Activated T-cell treated with anti-CD3 and anti-CD28 coated beads, Interleukin-2, amount 50 U/mL, for 4 hours (primary cell): ENCODE data around the gene TTLL5. TPM values are rescaled to one million over a fixed set of nuclear protein-coding genes. Genes with fewer than 3 reads are reported as not detected.

Experiments used
- ATAC-seq, 2 donors: fragments of 200-7000 bp; cut with Tn5 transposase; one replicate each; pipeline ENCODE4 v1.10.0; 2021
- DNase-seq: peaks from one replicate; pipeline ENCODE4 v3.0.0-alpha.2; 2020
- H3K27me3 Mint-ChIP-seq: one replicate; pipeline ENCODE4 v1.8.0; 2021; ENCODE audit warnings: low read depth, mixed read lengths
- H3K36me3 Mint-ChIP-seq: one replicate; pipeline ENCODE4 v1.8.0; 2022; ENCODE audit warnings: mixed read lengths; ENCODE audit not compliant: insufficient read depth
- H3K4me1 Mint-ChIP-seq: one replicate; pipeline ENCODE4 v1.8.0; 2021; ENCODE audit warnings: low read depth, mixed read lengths
- H3K4me3 Mint-ChIP-seq: one replicate; pipeline ENCODE4 v1.8.0; 2021; ENCODE audit warnings: mild to moderate bottlenecking, moderate library complexity, mixed read lengths
- H3K9me3 Mint-ChIP-seq: one replicate; pipeline ENCODE4 v1.8.0; 2021; ENCODE audit warnings: mixed read lengths
- total RNA-seq, 3 donors: library from RNA; stranded (reverse); gene quantifications; one replicate each; pipeline ENCODE4 v1.2.1, GENCODE V29; 2021

The TTLL5 gene
- total RNA-seq: 10 to 100 TPM; 21.1 to 25.0 (median 21.1) TPM

- peak; percentile 94 for DNase-seq
- H3K9me3 Mint-ChIP-seq: no peaks in the 10 kb centered on the region
- H3K4me3 Mint-ChIP-seq: peak within 1 kb of the TSS; percentile 91
- peak; percentile 96 to 99 for ATAC-seq
- no peaks in the 10 kb centered on the region for H3K27me3 Mint-ChIP-seq
- H3K4me1 Mint-ChIP-seq: peaks cover 17% of the 10 kb centered on the region
- peaks cover 4% of the 10 kb centered on the region for H3K36me3 Mint-ChIP-seq
These were observed at the start of gene TTLL5, which contains the start of gene ERG28 for GRCh38 chr14:75660630-75661498. Gene TTLL5, plus strand, starts transcription at chr14:75661246. Its CDS starts 1,904 bp downstream, at chr14:75663150. Gene ERG28, minus strand, starts transcription at chr14:75660876. Its CDS starts 3,374 bp downstream, at chr14:75657502.

GRCh38 chr14:75612157-75612556 is 48.9 kb upstream of the TTLL5 start:
- no peak for DNase-seq
- Mint-ChIP-seq H3K4me3 (no peak overlapping the region), H3K4me1 (no peaks in the 10 kb centered on the region), H3K36me3 (peaks cover 20% of the 10 kb centered on the region), H3K27me3 (no peaks in the 10 kb centered on the region), H3K9me3 (peaks cover 11% of the 10 kb centered on the region)
- no peak for ATAC-seq

- DNase-seq (no peak), ATAC-seq (no peak)
- Mint-ChIP-seq H3K27me3 (no peaks in the 10 kb centered on the region), H3K36me3 (peaks cover 11% of the 10 kb centered on the region), H3K4me1 (no peaks in the 10 kb centered on the region), H3K4me3 (no peak overlapping the region), H3K9me3 (peaks cover 5% of the 10 kb centered on the region)
These were observed 46.9 kb upstream of the TTLL5 start for GRCh38 chr14:75614179-75614578.

GRCh38 chr14:75615200-75615599 is 45.8 kb upstream of the TTLL5 start:
- DNase-seq (no peak), ATAC-seq (no peak)
- Mint-ChIP-seq H3K4me1 (no peaks in the 10 kb centered on the region), H3K4me3 (no peak overlapping the region), H3K36me3 (peaks cover 11% of the 10 kb centered on the region), H3K9me3 (peaks cover 5% of the 10 kb centered on the region), H3K27me3 (no peaks in the 10 kb centered on the region)

GRCh38 chr14:75619548-75619947 is 41.5 kb upstream of the TTLL5 start:
- no peaks in the 10 kb centered on the region for H3K4me1 Mint-ChIP-seq
- peaks cover 1% of the 10 kb centered on the region for H3K9me3 Mint-ChIP-seq
- DNase-seq (no peak), ATAC-seq (no peak)
- H3K4me3 Mint-ChIP-seq: no peak overlapping the region
- H3K36me3 Mint-ChIP-seq: peaks cover under 1% of the 10 kb centered on the region
- H3K27me3 Mint-ChIP-seq: no peaks in the 10 kb centered on the region

- no peaks in the 10 kb centered on the region for H3K4me1 Mint-ChIP-seq
- peaks cover 4% of the 10 kb centered on the region for H3K36me3 Mint-ChIP-seq
- ATAC-seq (no peak), DNase-seq (no peak)
- H3K9me3 Mint-ChIP-seq: no peaks in the 10 kb centered on the region
- H3K27me3 Mint-ChIP-seq: no peaks in the 10 kb centered on the region
- no peak overlapping the region for H3K4me3 Mint-ChIP-seq
These were observed 36.0 kb upstream of the TTLL5 start for GRCh38 chr14:75625034-75625433.

GRCh38 chr14:75626396-75626795 is 34.6 kb upstream of the TTLL5 start:
- H3K4me3 Mint-ChIP-seq: no peak overlapping the region

GRCh38 chr14:75626863-75627262 is 34.2 kb upstream of the TTLL5 start:
- Mint-ChIP-seq H3K4me1 (no peaks in the 10 kb centered on the region), H3K9me3 (no peaks in the 10 kb centered on the region), H3K4me3 (no peak overlapping the region), H3K27me3 (no peaks in the 10 kb centered on the region), H3K36me3 (peaks cover 4% of the 10 kb centered on the region)
- ATAC-seq (no peak), DNase-seq (no peak)

More at GRCh38 chr14:75626396-75626795, 34.6 kb upstream of the TTLL5 start:
- H3K4me1 Mint-ChIP-seq: no peaks in the 10 kb centered on the region
- ATAC-seq (no peak), DNase-seq (no peak)
- H3K9me3 Mint-ChIP-seq: no peaks in the 10 kb centered on the region
- H3K36me3 Mint-ChIP-seq: peaks cover 4% of the 10 kb centered on the region
- no peaks in the 10 kb centered on the region for H3K27me3 Mint-ChIP-seq

GRCh38 chr14:75627406-75627805 is 33.6 kb upstream of the TTLL5 start:
- DNase-seq (no peak), ATAC-seq (no peak)
- Mint-ChIP-seq H3K27me3 (no peaks in the 10 kb centered on the region), H3K36me3 (peaks cover 4% of the 10 kb centered on the region), H3K4me3 (no peak overlapping the region), H3K9me3 (no peaks in the 10 kb centered on the region), H3K4me1 (no peaks in the 10 kb centered on the region)

GRCh38 chr14:75628816-75629215 is 32.2 kb upstream of the TTLL5 start:
- Mint-ChIP-seq H3K9me3 (no peaks in the 10 kb centered on the region), H3K4me1 (no peaks in the 10 kb centered on the region), H3K4me3 (no peak overlapping the region), H3K36me3 (peaks cover 6% of the 10 kb centered on the region), H3K27me3 (no peaks in the 10 kb centered on the region)
- no peak for DNase-seq
- ATAC-seq: no peak

- Mint-ChIP-seq H3K9me3 (no peaks in the 10 kb centered on the region), H3K4me1 (no peaks in the 10 kb centered on the region), H3K36me3 (peaks cover 7% of the 10 kb centered on the region), H3K4me3 (no peak overlapping the region), H3K27me3 (no peaks in the 10 kb centered on the region)
- ATAC-seq: no peak
- no peak for DNase-seq
These were observed 30.2 kb upstream of the TTLL5 start for GRCh38 chr14:75630695-75631452.

GRCh38 chr14:75631453-75631831 is 29.6 kb upstream of the TTLL5 start:
- ATAC-seq: no peak
- no peak overlapping the region for H3K4me3 Mint-ChIP-seq
- peaks cover 7% of the 10 kb centered on the region for H3K36me3 Mint-ChIP-seq
- H3K9me3 Mint-ChIP-seq: no peaks in the 10 kb centered on the region
- no peaks in the 10 kb centered on the region for H3K4me1 Mint-ChIP-seq
- no peaks in the 10 kb centered on the region for H3K27me3 Mint-ChIP-seq
- no peak for DNase-seq

GRCh38 chr14:75634848-75635247 is 26.2 kb upstream of the TTLL5 start:
- H3K4me3 Mint-ChIP-seq: no peak overlapping the region
- no peaks in the 10 kb centered on the region for H3K4me1 Mint-ChIP-seq
- H3K27me3 Mint-ChIP-seq: no peaks in the 10 kb centered on the region
- no peak for ATAC-seq
- no peaks in the 10 kb centered on the region for H3K9me3 Mint-ChIP-seq
- H3K36me3 Mint-ChIP-seq: peaks cover 12% of the 10 kb centered on the region
- DNase-seq: no peak

GRCh38 chr14:75636100-75636692 is 24.9 kb upstream of the TTLL5 start:
- DNase-seq (no peak), ATAC-seq (no peak)
- Mint-ChIP-seq H3K27me3 (no peaks in the 10 kb centered on the region), H3K9me3 (no peaks in the 10 kb centered on the region), H3K4me1 (no peaks in the 10 kb centered on the region), H3K4me3 (no peak overlapping the region), H3K36me3 (peaks cover 15% of the 10 kb centered on the region)
